Fibroblast of mammary gland (primary cell): ENCODE results near the gene FUZ.

Experiments
- DNase-seq: peaks from one replicate; pipeline ENCODE4 v3.0.0-alpha.2; 2010; ENCODE audit warnings: low read depth
- H3K4me3 ChIP-seq: 2 replicates; pipeline ENCODE4 v1.5.1; 2011; ENCODE audit warnings: low read depth, mild to moderate bottlenecking, low read length, moderate library complexity; ENCODE audit not compliant: control insufficient read depth
- TF ChIP-seq, protein P1 (sequence below): conservative IDR thresholded peaks from 2 replicates; pipeline ENCODE4 v1.5.1; 2011; ENCODE audit warnings: low read depth, low read length, inconsistent platforms; ENCODE audit not compliant: control insufficient read depth, insufficient read depth

The FUZ gene

GRCh38 chr19:49805822-49806619 is 7.1 kb downstream of the FUZ start:
- H3K4me3 ChIP-seq: no peak overlapping the region
- no peak for DNase-seq
- TF ChIP-seq, protein P1, sequence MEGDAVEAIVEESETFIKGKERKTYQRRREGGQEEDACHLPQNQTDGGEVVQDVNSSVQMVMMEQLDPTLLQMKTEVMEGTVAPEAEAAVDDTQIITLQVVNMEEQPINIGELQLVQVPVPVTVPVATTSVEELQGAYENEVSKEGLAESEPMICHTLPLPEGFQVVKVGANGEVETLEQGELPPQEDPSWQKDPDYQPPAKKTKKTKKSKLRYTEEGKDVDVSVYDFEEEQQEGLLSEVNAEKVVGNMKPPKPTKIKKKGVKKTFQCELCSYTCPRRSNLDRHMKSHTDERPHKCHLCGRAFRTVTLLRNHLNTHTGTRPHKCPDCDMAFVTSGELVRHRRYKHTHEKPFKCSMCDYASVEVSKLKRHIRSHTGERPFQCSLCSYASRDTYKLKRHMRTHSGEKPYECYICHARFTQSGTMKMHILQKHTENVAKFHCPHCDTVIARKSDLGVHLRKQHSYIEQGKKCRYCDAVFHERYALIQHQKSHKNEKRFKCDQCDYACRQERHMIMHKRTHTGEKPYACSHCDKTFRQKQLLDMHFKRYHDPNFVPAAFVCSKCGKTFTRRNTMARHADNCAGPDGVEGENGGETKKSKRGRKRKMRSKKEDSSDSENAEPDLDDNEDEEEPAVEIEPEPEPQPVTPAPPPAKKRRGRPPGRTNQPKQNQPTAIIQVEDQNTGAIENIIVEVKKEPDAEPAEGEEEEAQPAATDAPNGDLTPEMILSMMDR: no peak

DNA sequence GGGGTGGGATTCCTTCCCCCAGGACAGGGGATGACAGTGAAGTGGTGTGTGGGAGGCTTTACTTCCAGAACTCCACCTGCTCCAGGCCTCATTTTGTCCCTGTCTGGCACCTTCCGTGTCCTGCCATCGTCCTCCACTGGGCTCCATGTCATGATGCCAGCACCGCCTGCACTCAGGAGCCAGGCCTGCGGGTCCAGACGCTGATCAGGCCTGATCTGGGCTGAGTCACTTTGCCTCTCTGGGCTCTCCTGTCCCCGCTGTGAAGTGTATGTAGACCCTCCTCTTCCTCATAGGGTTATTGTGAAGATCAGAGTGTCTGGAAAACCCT is 9.6 kb downstream of the FUZ start:
- TF ChIP-seq, protein P1: no peak
- no peak for DNase-seq

GRCh38 chr19:49802836-49803528 is 10.1 kb downstream of the FUZ start:
- TF ChIP-seq, protein P1: no peak
- no peak overlapping the region for H3K4me3 ChIP-seq
- DNase-seq: no peak

More for the DNA sequence above, 9.6 kb downstream of the FUZ start:
- no peak overlapping the region for H3K4me3 ChIP-seq

DNA sequence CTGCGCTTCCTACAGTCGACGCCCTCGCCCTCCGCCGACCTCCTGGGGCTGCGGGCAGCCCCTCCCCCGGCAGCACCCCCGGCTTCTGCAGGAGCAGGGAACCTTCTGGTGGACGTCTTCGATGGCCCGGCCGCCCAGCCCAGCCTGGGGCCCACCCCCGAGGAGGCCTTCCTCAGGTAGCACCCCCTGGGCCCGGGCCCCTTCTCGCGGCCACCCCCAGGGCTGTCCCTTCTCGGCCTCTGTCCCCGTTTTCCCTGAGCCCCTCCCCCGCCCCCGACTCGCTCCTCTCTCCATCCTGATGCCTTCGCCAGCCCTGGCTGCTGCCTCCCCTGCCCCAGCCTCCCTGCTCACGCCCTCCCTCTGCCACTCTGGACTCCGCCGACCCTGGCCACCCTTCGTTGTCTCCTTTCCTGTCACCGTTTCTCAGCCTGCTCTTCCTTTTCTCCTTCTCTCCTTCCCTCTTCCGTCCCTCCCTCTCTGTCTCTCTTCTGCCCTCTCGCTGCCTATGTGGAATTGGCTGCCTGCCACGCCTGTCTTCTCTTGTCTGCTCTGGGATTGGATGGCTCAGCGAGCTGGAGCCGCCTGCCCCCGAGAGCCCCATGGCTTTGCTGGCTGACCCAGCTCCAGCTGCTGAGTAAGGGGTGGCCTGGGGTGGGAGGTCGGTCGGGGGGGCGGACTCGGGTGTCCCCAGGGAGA is 11.0 kb downstream of the FUZ start:
- peak overlapping the region; percentile 30 for H3K4me3 ChIP-seq
- peak; percentile 89 for DNase-seq
- TF ChIP-seq, protein P1: peak; percentile 49

DNA sequence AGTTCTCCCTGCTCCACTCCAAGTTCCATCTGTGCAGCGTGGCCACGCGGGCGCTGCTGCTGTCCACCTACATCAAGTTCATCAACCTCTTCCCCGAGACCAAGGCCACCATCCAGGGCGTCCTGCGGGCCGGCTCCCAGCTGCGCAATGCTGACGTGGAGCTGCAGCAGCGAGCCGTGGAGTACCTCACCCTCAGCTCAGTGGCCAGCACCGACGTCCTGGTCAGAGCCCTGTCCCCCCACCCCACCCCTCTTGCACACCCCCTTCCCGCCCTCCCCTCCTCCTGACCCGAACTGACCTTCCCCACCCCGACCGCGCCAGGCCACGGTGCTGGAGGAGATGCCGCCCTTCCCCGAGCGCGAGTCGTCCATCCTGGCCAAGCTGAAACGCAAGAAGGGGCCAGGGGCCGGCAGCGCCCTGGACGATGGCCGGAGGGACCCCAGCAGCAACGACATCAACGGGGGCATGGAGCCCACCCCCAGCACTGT is 11.6 kb downstream of the FUZ start:
- TF ChIP-seq, protein P1: no peak
- peak; percentile 31 for DNase-seq
- H3K4me3 ChIP-seq: no peak overlapping the region

DNA sequence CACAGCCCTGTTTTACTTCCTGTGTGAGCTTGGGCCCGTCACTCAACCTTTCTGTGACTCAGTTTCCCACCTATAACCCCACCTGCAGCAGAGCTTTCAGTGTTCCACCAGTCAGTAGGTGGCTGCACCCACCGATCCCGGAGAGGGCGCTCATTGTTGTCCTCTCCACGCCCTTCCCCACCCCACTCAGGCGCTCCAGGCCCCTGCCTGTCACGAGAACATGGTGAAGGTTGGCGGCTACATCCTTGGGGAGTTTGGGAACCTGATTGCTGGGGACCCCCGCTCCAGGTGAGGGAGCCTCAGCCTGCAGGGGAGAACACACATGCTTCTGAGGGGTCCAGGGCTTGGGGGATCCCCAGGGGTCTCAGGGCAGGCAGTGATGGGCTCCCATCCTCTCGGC is 12.3 kb downstream of the FUZ start:
- no peak overlapping the region for H3K4me3 ChIP-seq
- TF ChIP-seq, protein P1: no peak
- DNase-seq: no peak
